ENCODE data around the gene PRRX2. TPM values are rescaled to one million over a fixed set of nuclear protein-coding genes. Genes with fewer than 3 reads are reported as not detected.

PRRX2 gene
- total RNA-seq, 1 experiment from 2014 or later = 10.7 TPM

GRCh38 chr9:129682381-129682780 lies 16.9 kb downstream of the PRRX2 start:
- Mint-ChIP-seq H3K9me3 (no peaks in the 10 kb centered on the region), H3K4me3 (no peak overlapping the region), H3K4me1 (peaks cover 11% of the 10 kb centered on the region), H3K27me3 (ENCODE audit: low read depth) (no peaks in the 10 kb centered on the region; the same call in 1 of the 2 replicates), H3K27ac (no peak overlapping the region), H3K36me3 (no peaks in the 10 kb centered on the region)
- CTCF ChIA-PET = interaction anchor here (0.9 to 1.3 kb wide), 3 partner anchors 11 to 55 kb away, joined by 4 read pairs; no protein-coding TSS in a partner anchor
- POLR2A ChIA-PET = no interaction called here
- TF ChIP-seq, protein P1, sequence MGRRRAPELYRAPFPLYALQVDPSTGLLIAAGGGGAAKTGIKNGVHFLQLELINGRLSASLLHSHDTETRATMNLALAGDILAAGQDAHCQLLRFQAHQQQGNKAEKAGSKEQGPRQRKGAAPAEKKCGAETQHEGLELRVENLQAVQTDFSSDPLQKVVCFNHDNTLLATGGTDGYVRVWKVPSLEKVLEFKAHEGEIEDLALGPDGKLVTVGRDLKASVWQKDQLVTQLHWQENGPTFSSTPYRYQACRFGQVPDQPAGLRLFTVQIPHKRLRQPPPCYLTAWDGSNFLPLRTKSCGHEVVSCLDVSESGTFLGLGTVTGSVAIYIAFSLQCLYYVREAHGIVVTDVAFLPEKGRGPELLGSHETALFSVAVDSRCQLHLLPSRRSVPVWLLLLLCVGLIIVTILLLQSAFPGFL (CRISPR knock-in tag; IDR thresholded peaks at IDR 0.05; ENCODE audit: borderline replicate concordance) = no peak
- TF ChIP-seq SMAD3 (CRISPR knock-in tag; IDR thresholded peaks at IDR 0.05; ENCODE audit: borderline replicate concordance) (no peak), PRRX2 (CRISPR knock-in tag; IDR thresholded peaks at IDR 0.05) (no peak), NR2C2 (CRISPR knock-in tag; IDR thresholded peaks at IDR 0.05) (no peak), ZNF416 (CRISPR knock-in tag; IDR thresholded peaks at IDR 0.05) (no peak), TEAD1 (CRISPR knock-in tag; IDR thresholded peaks at IDR 0.05) (no peak), FOXK1 (CRISPR knock-in tag; IDR thresholded peaks at IDR 0.05) (no peak), NFATC4 (CRISPR knock-in tag; IDR thresholded peaks at IDR 0.05) (no peak), IRF2 (CRISPR knock-in tag; IDR thresholded peaks at IDR 0.05; ENCODE audit: borderline replicate concordance, low read depth) (no peak), ZNF425 (CRISPR knock-in tag; conservative IDR thresholded peaks at IDR 0.05) (no peak), CTCF (IDR thresholded peaks at IDR 0.05) (no peak)
- TF ChIP-seq, protein P2, sequence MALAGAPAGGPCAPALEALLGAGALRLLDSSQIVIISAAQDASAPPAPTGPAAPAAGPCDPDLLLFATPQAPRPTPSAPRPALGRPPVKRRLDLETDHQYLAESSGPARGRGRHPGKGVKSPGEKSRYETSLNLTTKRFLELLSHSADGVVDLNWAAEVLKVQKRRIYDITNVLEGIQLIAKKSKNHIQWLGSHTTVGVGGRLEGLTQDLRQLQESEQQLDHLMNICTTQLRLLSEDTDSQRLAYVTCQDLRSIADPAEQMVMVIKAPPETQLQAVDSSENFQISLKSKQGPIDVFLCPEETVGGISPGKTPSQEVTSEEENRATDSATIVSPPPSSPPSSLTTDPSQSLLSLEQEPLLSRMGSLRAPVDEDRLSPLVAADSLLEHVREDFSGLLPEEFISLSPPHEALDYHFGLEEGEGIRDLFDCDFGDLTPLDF (CRISPR knock-in tag; IDR thresholded peaks at IDR 0.05) = no peak
- TF ChIP-seq, protein P3, sequence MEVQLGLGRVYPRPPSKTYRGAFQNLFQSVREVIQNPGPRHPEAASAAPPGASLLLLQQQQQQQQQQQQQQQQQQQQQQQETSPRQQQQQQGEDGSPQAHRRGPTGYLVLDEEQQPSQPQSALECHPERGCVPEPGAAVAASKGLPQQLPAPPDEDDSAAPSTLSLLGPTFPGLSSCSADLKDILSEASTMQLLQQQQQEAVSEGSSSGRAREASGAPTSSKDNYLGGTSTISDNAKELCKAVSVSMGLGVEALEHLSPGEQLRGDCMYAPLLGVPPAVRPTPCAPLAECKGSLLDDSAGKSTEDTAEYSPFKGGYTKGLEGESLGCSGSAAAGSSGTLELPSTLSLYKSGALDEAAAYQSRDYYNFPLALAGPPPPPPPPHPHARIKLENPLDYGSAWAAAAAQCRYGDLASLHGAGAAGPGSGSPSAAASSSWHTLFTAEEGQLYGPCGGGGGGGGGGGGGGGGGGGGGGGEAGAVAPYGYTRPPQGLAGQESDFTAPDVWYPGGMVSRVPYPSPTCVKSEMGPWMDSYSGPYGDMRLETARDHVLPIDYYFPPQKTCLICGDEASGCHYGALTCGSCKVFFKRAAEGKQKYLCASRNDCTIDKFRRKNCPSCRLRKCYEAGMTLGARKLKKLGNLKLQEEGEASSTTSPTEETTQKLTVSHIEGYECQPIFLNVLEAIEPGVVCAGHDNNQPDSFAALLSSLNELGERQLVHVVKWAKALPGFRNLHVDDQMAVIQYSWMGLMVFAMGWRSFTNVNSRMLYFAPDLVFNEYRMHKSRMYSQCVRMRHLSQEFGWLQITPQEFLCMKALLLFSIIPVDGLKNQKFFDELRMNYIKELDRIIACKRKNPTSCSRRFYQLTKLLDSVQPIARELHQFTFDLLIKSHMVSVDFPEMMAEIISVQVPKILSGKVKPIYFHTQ (CRISPR knock-in tag; IDR thresholded peaks at IDR 0.05) = no peak
- TF ChIP-seq, protein P4, sequence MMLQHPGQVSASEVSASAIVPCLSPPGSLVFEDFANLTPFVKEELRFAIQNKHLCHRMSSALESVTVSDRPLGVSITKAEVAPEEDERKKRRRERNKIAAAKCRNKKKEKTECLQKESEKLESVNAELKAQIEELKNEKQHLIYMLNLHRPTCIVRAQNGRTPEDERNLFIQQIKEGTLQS (CRISPR knock-in tag; conservative IDR thresholded peaks at IDR 0.05) = no peak
- TF ChIP-seq, protein P5, sequence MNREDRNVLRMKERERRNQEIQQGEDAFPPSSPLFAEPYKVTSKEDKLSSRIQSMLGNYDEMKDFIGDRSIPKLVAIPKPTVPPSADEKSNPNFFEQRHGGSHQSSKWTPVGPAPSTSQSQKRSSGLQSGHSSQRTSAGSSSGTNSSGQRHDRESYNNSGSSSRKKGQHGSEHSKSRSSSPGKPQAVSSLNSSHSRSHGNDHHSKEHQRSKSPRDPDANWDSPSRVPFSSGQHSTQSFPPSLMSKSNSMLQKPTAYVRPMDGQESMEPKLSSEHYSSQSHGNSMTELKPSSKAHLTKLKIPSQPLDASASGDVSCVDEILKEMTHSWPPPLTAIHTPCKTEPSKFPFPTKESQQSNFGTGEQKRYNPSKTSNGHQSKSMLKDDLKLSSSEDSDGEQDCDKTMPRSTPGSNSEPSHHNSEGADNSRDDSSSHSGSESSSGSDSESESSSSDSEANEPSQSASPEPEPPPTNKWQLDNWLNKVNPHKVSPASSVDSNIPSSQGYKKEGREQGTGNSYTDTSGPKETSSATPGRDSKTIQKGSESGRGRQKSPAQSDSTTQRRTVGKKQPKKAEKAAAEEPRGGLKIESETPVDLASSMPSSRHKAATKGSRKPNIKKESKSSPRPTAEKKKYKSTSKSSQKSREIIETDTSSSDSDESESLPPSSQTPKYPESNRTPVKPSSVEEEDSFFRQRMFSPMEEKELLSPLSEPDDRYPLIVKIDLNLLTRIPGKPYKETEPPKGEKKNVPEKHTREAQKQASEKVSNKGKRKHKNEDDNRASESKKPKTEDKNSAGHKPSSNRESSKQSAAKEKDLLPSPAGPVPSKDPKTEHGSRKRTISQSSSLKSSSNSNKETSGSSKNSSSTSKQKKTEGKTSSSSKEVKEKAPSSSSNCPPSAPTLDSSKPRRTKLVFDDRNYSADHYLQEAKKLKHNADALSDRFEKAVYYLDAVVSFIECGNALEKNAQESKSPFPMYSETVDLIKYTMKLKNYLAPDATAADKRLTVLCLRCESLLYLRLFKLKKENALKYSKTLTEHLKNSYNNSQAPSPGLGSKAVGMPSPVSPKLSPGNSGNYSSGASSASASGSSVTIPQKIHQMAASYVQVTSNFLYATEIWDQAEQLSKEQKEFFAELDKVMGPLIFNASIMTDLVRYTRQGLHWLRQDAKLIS (CRISPR knock-in tag; IDR thresholded peaks at IDR 0.05; ENCODE audit: borderline replicate concordance) = no peak
- TF ChIP-seq, protein P6, sequence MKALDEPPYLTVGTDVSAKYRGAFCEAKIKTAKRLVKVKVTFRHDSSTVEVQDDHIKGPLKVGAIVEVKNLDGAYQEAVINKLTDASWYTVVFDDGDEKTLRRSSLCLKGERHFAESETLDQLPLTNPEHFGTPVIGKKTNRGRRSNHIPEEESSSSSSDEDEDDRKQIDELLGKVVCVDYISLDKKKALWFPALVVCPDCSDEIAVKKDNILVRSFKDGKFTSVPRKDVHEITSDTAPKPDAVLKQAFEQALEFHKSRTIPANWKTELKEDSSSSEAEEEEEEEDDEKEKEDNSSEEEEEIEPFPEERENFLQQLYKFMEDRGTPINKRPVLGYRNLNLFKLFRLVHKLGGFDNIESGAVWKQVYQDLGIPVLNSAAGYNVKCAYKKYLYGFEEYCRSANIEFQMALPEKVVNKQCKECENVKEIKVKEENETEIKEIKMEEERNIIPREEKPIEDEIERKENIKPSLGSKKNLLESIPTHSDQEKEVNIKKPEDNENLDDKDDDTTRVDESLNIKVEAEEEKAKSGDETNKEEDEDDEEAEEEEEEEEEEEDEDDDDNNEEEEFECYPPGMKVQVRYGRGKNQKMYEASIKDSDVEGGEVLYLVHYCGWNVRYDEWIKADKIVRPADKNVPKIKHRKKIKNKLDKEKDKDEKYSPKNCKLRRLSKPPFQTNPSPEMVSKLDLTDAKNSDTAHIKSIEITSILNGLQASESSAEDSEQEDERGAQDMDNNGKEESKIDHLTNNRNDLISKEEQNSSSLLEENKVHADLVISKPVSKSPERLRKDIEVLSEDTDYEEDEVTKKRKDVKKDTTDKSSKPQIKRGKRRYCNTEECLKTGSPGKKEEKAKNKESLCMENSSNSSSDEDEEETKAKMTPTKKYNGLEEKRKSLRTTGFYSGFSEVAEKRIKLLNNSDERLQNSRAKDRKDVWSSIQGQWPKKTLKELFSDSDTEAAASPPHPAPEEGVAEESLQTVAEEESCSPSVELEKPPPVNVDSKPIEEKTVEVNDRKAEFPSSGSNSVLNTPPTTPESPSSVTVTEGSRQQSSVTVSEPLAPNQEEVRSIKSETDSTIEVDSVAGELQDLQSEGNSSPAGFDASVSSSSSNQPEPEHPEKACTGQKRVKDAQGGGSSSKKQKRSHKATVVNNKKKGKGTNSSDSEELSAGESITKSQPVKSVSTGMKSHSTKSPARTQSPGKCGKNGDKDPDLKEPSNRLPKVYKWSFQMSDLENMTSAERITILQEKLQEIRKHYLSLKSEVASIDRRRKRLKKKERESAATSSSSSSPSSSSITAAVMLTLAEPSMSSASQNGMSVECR (CRISPR knock-in tag; IDR thresholded peaks at IDR 0.05; ENCODE audit: borderline replicate concordance) = no peak
- DNase-seq (ENCODE audit: low spot score) (no peak), ATAC-seq (no peak)

All from WTC11 (cell line).